ENCODE measurements around the gene ZBTB5. TPM values are rescaled to one million over a fixed set of nuclear protein-coding genes. Genes with fewer than 3 reads are reported as not detected.
"Not testable (repeated sequence)": the region's sequence is repeated elsewhere in the genome, so short reads cannot be mapped to it uniquely, and the experiment has no call there.

ZBTB5 gene, protein sequence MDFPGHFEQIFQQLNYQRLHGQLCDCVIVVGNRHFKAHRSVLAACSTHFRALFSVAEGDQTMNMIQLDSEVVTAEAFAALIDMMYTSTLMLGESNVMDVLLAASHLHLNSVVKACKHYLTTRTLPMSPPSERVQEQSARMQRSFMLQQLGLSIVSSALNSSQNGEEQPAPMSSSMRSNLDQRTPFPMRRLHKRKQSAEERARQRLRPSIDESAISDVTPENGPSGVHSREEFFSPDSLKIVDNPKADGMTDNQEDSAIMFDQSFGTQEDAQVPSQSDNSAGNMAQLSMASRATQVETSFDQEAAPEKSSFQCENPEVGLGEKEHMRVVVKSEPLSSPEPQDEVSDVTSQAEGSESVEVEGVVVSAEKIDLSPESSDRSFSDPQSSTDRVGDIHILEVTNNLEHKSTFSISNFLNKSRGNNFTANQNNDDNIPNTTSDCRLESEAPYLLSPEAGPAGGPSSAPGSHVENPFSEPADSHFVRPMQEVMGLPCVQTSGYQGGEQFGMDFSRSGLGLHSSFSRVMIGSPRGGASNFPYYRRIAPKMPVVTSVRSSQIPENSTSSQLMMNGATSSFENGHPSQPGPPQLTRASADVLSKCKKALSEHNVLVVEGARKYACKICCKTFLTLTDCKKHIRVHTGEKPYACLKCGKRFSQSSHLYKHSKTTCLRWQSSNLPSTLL
- 9.0 and 9.3 TPM in 2 replicates for total RNA-seq (2014; rRNA removed; shearing (Covaris generic))

DNA sequence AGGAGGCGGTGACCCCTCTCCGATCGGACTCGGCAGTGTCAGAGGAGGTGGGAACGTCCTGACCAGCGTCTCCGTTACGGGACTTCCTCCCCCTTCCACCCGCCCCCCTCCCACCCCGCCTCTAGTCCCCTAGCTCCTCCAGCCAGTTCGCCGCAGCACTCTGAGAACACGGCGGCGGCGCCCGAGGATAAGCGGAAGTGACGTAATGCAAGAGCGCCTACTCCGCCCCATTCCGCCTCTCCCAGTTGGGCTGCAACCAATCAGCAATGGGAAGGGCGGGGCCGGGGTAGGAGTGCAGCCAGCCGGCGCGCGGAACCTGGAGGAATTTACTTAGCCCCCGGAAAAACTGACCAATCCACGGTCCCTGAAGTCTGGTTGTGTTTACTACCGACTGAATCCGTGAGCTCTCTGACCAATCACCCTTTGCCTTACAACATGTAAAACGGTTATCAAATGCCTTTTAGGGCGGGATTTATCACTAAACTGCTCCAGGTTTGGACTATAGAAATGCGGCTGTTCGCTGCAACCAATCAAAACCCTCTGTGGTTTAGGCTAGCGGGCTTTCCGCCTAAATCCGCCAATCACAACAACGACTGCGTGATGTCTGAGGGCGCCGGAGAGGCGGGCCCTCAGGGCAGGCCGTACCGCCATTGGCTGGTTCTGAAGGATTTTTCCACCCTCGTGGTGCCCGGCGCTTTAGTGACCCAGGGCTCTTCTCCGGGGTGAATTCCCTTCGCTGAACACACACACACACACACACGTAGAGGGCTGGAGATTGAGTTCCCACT, at the start of gene ZBTB5:
Gene ZBTB5, minus strand, starts transcription at position 202 of the 788 bp plus-strand sequence. CDS start 22,899 bp downstream, outside the sequence.
- peak; percentile 96 for DNase-seq (ENCODE audit: low spot score)

DNA sequence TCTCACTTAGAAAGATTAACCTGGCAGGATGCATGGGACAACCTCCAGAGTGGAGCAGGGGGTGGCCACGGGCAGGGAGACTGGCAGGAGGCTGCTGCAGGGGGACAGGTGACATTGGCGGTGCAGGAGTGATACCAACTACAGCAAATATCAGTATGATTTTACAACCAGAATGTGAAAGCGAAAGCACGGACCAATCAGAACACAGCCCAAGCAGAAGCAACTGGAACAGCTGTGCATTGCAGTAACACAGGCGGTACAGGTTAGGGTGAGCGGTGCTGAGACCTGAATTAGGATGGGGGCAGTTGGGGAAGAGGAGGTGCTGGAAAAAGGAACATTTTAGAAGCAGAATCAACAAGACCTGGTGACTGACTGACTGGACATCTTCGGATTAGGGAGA, 49.7 kb upstream of the ZBTB5 start:
- DNase-seq (ENCODE audit: low spot score): no peak

DNA sequence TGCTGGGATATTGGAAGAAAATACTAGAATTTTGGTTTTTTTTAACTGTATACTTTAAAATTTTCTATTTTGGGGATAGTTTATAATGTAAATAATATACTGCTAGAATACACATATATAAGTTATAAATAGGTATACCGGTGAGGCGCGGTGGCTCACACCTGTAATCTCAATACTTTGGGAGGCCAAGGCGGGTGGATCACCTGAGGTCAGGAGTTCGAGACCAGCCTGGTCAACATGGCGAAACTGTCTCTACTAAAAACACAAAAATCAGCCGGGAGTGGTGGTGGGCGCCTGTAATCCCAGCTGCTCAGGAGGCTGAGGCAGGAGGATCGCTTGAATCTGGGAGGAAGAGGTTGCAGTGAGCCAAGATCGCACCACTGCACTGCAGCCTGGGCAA, 49.2 kb upstream of the ZBTB5 start:
- not testable (repeated sequence) for DNase-seq (ENCODE audit: low spot score)

DNA sequence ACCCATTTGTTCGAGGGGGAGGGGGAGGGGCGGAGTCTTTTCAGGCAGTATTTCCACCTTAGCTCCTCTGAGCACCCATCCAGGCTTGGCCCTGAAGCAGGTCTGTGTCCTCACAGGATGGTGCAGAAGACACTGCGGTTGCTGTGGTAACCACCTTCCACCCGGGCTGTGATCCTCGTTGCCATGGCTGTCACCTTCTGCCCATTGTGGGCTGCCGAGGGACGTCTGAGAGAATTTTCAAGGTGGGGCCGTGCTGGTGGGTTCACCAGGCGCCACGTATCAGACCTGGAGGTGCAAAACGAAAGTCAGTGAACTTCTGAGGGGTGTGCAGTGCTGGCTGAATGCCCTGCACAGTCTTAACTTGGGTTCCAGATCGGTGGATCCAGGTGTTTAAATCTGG, 47.2 kb upstream of the ZBTB5 start:
- DNase-seq (ENCODE audit: low spot score): no peak

DNA sequence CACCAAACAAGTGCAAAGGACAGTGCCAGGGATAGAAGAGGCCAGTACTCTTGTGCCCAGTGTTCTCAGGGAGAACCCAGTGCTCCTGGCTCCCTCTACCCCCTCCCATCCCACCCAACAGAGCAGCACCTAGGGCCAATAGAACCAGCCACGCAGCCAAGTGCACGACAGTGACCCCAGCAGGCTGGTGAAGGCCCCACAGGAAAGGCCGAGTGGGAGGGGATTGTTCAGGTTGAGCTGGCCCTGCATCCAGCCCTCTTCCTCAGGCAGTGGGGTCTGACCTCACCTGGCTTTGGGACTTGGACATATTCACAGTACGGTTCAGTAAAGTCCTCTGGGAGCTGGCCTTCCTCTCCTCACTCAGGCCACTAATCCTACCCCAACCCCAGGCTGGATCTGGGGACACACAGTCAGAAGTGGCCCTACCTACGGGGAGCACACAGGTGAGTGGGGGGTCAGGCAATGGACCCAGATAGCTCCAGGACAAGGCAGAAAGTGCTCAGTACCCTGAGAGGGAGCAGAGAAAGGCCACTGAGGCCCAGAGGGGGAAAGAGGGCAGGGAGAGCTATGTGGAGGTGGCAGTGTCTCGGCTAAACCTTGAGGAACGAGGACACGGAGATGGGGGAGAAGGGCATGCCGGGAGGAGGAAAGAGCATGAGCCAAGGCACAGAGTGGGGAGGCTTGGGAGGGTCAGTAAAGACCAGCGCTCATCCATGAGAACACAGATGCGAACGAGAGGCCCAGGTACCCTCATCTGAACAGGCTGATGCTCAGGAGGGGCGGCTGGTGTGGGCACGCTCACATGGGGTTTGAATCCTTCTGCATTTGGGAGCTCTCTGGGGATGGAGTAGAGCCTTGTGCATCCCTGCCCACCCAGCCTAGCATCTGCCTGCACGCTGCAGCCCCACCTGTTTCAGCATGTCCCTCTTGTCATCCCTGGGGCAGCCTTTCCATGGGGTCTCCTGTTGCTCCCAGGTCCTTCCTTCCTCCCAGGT, 46.1 kb upstream of the ZBTB5 start:
- DNase-seq (ENCODE audit: low spot score): no peak

DNA sequence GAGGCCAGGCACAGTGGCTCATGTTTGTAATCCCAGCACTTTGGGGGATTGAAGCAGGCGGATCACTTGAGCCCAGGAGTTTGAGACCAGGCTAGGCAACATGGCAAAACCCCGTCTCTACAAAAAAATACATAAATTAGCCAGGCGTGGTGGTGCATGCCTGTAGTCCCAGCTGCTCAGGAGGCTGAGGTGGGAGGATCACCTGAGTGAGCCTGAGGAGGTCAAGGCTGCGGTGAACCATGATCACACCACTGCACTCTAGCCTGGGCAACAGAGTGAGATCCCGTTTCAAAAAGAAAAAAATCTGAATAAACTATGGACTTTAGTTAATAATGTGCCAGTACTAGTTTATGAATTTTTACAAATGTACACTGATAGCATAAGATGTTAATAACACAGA, 44.8 kb upstream of the ZBTB5 start:
- DNase-seq (ENCODE audit: low spot score): not testable (repeated sequence)

DNA sequence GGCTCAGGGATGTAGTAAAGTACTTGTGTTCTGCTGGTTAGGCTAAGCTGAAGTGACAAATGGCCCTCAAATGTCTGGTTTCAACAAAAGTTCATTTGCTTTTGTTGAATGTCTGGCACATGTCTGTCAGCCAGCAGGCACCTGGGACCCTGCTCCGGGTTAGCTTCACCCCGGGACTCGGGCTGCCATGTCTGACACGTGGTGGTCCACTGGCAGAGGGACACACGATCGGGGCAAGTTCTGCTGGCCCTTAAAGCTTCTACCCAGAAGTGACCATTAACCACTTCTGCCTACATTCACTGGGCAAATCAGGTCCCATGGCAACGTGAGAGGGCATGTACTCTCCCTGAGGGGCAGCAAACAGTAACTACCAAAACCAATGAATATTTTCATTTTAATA, 44.3 kb upstream of the ZBTB5 start:
- no peak for DNase-seq (ENCODE audit: low spot score)

DNA sequence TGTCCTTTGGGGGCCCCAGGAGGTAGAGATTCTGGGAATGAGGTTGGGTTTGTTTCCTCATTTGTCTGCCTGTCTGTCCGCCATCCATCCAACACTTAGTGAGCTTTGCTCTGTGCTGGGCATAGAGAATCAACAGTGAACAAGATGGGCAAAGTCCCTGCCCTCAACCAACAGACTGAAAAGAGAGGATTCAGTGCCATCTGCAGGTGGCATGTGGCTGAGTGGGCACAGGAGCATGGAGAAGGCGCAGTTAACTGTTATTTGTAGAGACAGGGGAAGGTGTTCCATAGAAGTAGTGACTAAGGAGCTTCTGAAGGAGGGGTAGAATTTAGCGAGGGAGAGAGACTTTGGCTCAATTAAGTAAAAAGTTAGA, 43.6 kb upstream of the ZBTB5 start:
- no peak for DNase-seq (ENCODE audit: low spot score)

DNA sequence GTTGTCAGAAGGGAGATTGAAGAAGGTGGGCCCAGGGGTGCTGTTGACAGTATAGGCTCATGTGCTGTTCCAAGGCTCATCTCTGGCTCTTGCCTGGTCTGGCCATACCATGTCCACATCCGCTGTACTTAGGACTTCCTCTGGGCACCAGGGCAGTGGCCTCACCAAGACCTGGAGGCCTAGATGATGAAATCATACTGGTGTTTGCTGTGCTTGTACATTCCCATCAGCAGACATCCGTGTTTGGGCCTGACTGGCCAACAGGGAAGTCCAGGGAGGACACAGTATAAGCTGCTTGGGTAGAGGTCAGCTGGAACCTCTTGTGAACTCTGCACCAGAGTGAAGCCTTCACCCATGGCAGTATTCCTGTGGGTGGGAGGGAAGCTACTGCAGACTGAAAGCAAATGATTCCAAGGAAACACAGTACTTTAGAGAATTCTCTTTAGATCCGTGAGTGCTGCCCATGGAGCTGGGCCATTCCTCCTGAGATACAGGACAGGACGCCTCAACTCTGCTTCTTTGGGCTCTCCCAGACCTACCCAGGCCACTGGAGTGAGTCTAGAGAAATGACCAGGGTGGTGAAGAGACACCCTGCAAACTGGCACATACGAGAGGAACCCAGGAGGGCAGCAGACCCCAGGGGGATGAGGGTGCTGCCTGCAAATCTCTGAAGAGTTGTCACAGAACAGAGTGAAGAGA, 43.0 kb upstream of the ZBTB5 start:
- DNase-seq (ENCODE audit: low spot score): no peak

DNA sequence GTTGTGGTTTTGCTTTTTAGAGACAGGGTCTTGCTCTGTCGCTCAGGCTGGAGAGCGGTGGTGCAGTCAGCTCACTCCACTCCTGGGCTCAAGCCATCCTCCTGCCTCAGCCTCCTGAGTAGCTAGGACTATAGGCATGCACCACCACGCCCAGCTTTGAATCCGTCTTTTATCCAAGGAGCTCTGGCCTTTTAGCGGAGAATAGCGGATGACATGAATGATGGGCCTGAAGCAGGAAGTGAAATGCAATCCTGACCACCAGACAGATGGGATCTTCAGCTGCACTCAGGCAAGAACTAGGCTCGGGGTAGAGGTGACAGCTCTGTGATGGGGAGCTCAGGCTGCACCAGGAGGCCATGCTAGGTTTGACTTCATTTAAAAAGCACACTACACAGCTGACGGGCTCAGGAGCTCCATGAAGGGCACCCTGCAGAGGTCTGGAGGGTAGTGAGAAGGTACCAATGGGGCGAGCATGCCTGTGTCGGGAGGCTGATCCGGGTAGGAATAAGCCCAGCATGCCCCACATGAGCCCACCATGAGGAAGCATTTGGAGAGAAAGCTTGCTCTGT, 42.4 kb upstream of the ZBTB5 start:
- DNase-seq (ENCODE audit: low spot score): no peak

DNA sequence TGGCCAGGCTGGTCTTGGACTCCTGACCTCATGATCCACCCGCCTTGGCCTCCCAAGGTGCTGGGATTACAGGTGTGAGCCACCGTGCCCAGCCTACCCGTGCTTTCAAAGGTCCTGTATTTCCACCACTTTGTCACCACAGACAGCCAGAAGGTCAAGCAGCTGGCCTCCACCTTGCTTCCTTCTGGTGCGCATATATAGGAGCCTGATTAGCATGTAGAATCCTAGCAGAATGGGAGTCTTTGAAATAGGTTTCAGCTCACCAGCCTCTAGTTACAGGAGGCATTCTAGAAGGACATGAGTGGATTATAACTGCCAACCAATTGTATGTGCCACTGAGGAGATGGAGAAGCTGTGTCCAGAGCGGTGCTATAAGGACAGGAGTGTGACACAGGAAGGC, 39.4 kb upstream of the ZBTB5 start:
- no peak for DNase-seq (ENCODE audit: low spot score)

DNA sequence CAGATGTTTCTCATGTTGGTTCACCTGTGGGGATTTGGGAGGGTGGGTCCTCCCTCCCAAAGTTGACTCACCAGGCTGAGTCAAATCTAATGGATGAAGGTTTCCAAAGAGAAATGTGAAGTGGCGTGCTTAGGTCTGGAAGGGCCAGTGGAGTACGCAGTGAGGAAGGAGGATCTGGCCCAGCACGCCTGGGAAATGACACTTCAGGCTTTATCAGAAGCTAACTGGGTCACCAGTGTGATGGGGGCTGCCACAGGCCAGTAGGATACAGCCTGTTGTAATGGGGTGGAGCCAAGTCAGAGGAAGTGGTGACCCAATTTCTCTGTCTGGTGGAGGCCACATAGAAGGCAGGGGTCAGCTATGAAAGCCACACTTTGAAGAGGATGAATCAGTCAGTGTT, 38.5 kb upstream of the ZBTB5 start:
- no peak for DNase-seq (ENCODE audit: low spot score)

DNA sequence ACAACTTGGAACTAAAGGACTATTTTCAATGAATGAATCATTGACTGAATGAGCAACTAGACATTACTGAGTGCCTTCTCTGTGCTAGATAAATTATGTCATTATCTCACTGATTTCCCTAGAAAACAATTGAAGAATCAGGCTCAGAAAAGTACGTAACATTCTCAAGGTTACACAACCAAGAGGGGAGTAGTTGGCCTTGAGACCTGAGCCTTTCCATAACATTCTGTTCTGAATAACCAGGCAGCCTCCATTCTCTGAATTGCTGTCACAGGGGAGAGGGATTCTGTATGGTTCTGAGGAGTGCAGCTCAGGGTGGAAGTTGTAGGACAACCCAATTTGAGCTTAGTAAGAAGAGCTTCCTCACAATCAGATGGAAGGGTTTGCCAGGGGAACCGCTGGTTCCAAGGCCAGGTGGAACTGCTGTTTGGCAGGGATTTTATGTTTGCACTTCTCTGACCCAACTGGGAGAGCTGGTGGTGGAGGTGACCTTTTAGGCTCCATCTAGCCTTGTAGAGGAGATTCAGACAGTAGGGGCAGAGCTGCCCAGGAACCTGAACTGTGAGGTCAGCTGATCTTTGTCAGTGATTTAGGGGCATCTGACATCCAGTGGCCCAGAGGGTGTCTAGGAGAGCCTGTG, 36.8 kb upstream of the ZBTB5 start:
- DNase-seq (ENCODE audit: low spot score): no peak

DNA sequence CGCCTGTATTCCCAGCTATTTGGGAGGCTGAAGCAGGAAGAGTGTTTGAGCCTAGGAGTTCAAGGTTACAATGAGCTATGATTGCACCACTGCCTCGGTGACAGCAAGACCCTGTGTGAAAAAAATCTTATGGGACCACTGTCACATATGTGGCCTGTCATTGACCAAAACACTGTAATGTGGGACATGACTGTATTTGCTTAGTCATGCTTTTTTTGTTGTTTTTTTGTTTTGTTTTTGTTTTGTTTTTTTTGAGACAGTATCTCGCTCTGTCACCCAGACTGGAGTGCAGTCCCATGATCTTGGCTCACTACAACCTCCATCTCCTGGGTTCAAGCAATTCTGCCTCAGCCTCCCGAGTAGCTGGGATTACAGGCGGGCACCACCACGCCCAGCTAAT, 34.0 kb upstream of the ZBTB5 start:
- no peak for DNase-seq (ENCODE audit: low spot score)

DNA sequence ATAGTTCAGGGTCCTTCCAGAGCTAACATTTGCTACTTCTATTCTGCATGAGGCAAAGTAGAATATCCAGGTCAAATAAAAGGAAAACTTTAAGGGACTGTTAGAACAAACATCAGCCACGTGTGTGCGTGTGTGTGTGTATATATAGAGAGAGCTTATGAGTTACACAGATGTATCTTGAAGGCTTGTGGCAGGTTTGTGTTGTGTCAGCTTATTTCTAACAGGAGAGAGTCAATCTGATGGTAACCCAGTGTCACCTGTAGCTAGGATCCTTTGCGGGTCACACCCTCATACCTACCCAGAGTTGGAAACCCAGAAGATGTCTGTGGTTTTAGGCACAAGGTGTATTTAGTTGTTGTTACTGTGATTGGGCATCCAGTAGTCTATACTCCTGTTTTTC, 33.2 kb upstream of the ZBTB5 start:
- no peak for DNase-seq (ENCODE audit: low spot score)

DNA sequence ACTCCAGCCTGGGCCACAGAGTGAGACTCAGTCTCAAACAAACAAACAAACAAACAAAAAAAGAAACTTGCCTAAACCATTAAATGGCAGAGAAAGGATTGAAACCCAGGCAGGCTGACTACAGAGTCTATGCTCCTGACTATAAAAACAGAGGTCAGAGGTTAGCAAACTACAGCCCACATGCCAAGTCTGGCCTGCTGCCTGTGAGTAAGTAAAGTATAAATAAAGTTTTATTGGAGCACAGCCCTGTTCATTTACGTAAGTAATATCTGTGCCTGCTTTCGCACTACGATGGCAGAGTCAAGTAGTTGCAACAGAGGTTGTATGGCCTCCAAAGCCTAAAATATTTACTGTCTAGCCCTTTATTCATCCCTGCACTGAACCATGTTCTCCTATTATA, 32.1 kb upstream of the ZBTB5 start:
- no peak for DNase-seq (ENCODE audit: low spot score)

DNA sequence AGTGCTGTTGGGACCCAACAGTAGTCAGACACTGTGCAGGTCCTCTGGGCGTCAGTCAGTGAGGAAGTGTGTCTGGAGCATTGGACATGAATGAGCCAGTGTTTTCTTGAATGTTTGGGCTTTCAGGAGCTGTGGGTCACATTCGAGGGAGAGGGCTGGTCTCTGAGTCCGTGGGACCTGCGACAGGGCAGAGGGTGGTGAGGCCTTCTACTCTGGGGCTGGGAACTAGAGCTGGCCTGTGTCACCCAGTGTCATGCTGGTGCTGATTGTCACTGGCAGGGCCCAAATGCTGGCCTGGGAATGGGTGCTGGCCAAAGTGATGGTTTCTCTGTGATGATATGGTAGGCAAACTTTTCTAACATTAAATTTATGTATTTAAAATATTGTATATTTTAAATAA, 30.8 kb upstream of the ZBTB5 start:
- no peak for DNase-seq (ENCODE audit: low spot score)

DNA sequence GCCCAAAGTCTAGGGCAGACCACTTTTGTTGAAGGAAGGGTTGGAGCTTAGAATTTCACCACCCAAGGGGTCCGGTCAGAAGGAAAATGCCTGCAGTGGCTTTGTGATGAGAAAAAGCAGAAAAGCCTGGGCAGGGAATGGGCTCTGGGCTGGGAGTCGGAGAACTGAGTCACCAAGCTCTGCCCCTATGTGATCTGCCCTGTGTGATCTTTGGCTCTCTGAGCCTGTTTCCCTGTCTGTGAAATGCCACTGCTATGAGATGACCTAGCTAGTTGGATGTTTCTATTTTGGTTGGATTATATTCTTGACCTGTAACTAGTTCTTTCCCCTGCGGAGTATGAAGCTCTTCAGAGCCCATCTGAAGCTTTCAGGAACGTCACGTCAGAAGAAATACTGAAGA, 30.3 kb upstream of the ZBTB5 start:
- no peak for DNase-seq (ENCODE audit: low spot score)

DNA sequence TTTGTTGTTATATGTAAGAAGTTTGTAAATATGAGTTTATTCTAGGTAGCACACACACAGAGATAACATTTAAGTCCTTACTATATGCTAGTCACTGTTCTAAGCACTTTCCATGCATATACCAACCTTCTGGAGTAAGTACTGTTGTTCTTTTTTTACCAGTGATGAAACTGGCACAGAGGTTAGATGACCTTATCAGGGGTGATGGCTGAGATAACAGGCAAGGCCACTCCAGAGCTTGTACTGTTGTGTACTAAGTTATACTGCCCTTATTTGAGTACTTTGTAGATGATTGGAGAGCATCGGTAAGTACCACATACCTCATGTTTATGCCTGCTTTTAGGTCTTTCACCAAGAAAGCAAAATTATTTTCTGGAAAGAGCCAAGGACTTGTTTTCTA, 26.7 kb upstream of the ZBTB5 start:
- DNase-seq (ENCODE audit: low spot score): no peak

Measured in HT-29 (cell line).